Parathyroid adenoma (tissue), 2 donors: ENCODE measurements around the gene LAG3.

Experiments
- H2AFZ ChIP-seq: fragments of 300-600 bp; sonication (generic); one replicate; pipeline ENCODE4 v1.7.0; 2017; ENCODE audit warnings: antibody characterized with exemption, mild to moderate bottlenecking
- H3K27ac ChIP-seq: fragments of 300-600 bp; sonication (generic); one replicate; pipeline ENCODE4 v1.7.0; 2017
- H3K27me3 ChIP-seq: fragments of 300-600 bp; sonication (generic); one replicate; pipeline ENCODE4 v1.7.0; 2017; ENCODE audit warnings: low read length; ENCODE audit not compliant: control insufficient read depth, insufficient read depth
- H3K36me3 ChIP-seq: fragments of 300-600 bp; sonication (generic); one replicate; pipeline ENCODE4 v1.7.0; 2017; ENCODE audit warnings: low read length; ENCODE audit not compliant: control insufficient read depth, insufficient read depth
- H3K4me1 ChIP-seq: fragments of 300-600 bp; sonication (generic); one replicate; pipeline ENCODE4 v1.7.0; 2017; ENCODE audit warnings: control low read depth
- H3K4me2 ChIP-seq: fragments of 300-600 bp; sonication (generic); one replicate; pipeline ENCODE4 v1.7.0; 2017; ENCODE audit warnings: low read length
- H3K4me3 ChIP-seq: fragments of 300-600 bp; sonication (generic); one replicate; pipeline ENCODE4 v1.7.0; 2017; ENCODE audit warnings: low read depth, low read length
- H3K79me2 ChIP-seq: fragments of 300-600 bp; sonication (generic); one replicate; pipeline ENCODE4 v1.7.0; 2017; ENCODE audit warnings: control low read depth
- H3K9ac ChIP-seq: fragments of 300-600 bp; sonication (generic); one replicate; pipeline ENCODE4 v1.7.0; 2017; ENCODE audit warnings: mild to moderate bottlenecking
- H3K9me3 ChIP-seq: fragments of 300-600 bp; sonication (generic); one replicate; pipeline ENCODE4 v1.7.0; 2017; ENCODE audit warnings: low read length; ENCODE audit not compliant: control insufficient read depth
- CTCF ChIP-seq: fragments of 300-600 bp; sonication (generic); IDR thresholded peaks from one replicate; pipeline ENCODE4 v1.7.0; 2017; ENCODE audit warnings: antibody characterized with exemption, mild to moderate bottlenecking
- donor health status: primary hyperparathyroidism.

LAG3 gene

GRCh38 chr12:6768437-6768914 lies 3.8 kb upstream of the LAG3 start:
- H3K9ac ChIP-seq = no peak overlapping the region
- H3K4me1 ChIP-seq = peaks cover 42% of the 10 kb centered on the region
- peak overlapping the region; percentile 91 for H3K27ac ChIP-seq

GRCh38 chr12:6768990-6769389 lies 3.3 kb upstream of the LAG3 start:
- Histone ChIP-seq H3K4me1 (peaks cover 37% of the 10 kb centered on the region), H3K27ac (peak overlapping the region; percentile 91), H3K9me3 (no peaks in the 10 kb centered on the region), H3K27me3 (no peaks in the 10 kb centered on the region), H3K4me2 (peak overlapping the region; percentile 69), H3K36me3 (no peaks in the 10 kb centered on the region), H3K4me3 (peak overlapping the region; percentile 71), H3K79me2 (peaks cover 5% of the 10 kb centered on the region), H3K9ac (no peak overlapping the region), H2AFZ (no peak overlapping the region)
- TF ChIP-seq CTCF = no peak

More at GRCh38 chr12:6768437-6768914, 3.8 kb upstream of the LAG3 start:
- H3K9me3 ChIP-seq = no peaks in the 10 kb centered on the region
- H3K79me2 ChIP-seq = peaks cover 5% of the 10 kb centered on the region
- no peak for TF ChIP-seq CTCF
- H3K4me2 ChIP-seq = peak overlapping the region; percentile 69
- peak overlapping the region; percentile 71 for H3K4me3 ChIP-seq
- no peaks in the 10 kb centered on the region for H3K36me3 ChIP-seq
- H2AFZ ChIP-seq = no peak overlapping the region
- H3K27me3 ChIP-seq = no peaks in the 10 kb centered on the region

- peak overlapping the region; percentile 91 for H3K27ac ChIP-seq
- H3K4me2 ChIP-seq = no peak overlapping the region
- H3K79me2 ChIP-seq = peaks cover 5% of the 10 kb centered on the region
- TF ChIP-seq CTCF = no peak
- no peaks in the 10 kb centered on the region for H3K27me3 ChIP-seq
- no peaks in the 10 kb centered on the region for H3K9me3 ChIP-seq
- no peak overlapping the region for H2AFZ ChIP-seq
- H3K4me1 ChIP-seq = peaks cover 33% of the 10 kb centered on the region
- H3K36me3 ChIP-seq = no peaks in the 10 kb centered on the region
- peak overlapping the region; percentile 71 for H3K4me3 ChIP-seq
- H3K9ac ChIP-seq = no peak overlapping the region
Observed at GRCh38 chr12:6769666-6770065, 2.7 kb upstream of the LAG3 start.

- Histone ChIP-seq H2AFZ (no peak overlapping the region), H3K4me3 (no peak overlapping the region), H3K9me3 (no peaks in the 10 kb centered on the region), H3K36me3 (no peaks in the 10 kb centered on the region), H3K9ac (no peak overlapping the region), H3K4me1 (peaks cover 29% of the 10 kb centered on the region), H3K27ac (no peak overlapping the region), H3K79me2 (peaks cover 5% of the 10 kb centered on the region), H3K4me2 (no peak overlapping the region), H3K27me3 (no peaks in the 10 kb centered on the region)
- TF ChIP-seq CTCF = no peak
Observed at GRCh38 chr12:6770094-6770493, 2.2 kb upstream of the LAG3 start.

- H3K27me3 ChIP-seq = no peaks in the 10 kb centered on the region
- H3K9ac ChIP-seq = no peak overlapping the region
- H2AFZ ChIP-seq = no peak overlapping the region
- peaks cover 5% of the 10 kb centered on the region for H3K79me2 ChIP-seq
- no peak for TF ChIP-seq CTCF
- H3K36me3 ChIP-seq = no peaks in the 10 kb centered on the region
- no peak overlapping the region for H3K4me2 ChIP-seq
- H3K4me3 ChIP-seq = no peak overlapping the region
- H3K9me3 ChIP-seq = no peaks in the 10 kb centered on the region
- H3K4me1 ChIP-seq = peaks cover 24% of the 10 kb centered on the region
- H3K27ac ChIP-seq = peak overlapping the region; percentile 50
Observed at GRCh38 chr12:6770600-6770999, 1.7 kb upstream of the LAG3 start.
